GM12878 (cell line): Measurements from ENCODE around the gene IGF1R. TPM values are rescaled to one million over a fixed set of nuclear protein-coding genes. Genes with fewer than 3 reads are reported as not detected.

Source experiments
- ATAC-seq: fragments of 200-7000 bp; cut with Tn5 transposase; 3 replicates; pipeline ENCODE4 v1.9.1; 2020; ENCODE audit warnings: mild to moderate bottlenecking, moderate library complexity
- BruUV-seq: library from RNA; stranded (reverse); fragments of 400-500 nt; replicated peaks from 2 replicates; lab custom pipeline; 2021; lab: Mats Ljungman, UMichigan
- CTCF ChIA-PET: fragments of 300-600 bp; sonication (Branson Sonifier 250); formaldehyde crosslinking; extraction: SDS; loops from one replicate; lab custom pipeline; 2021; ENCODE audit warnings: inconsistent platforms; lab: Yijun Ruan, JAX
- POLR2A ChIA-PET: fragments of 350-600 bp; formaldehyde crosslinking; extraction: SDS; loops from one replicate; lab custom pipeline; 2021; ENCODE audit warnings: inconsistent platforms; lab: Charles Lee
- RAD21 ChIA-PET: fragments of 300-600 bp; sonication (Branson Sonifier 250); formaldehyde crosslinking; loops from one replicate; lab custom pipeline; 2023; ENCODE audit warnings: antibody characterized with exemption; ENCODE audit not compliant: unreplicated experiment; lab: Charles Lee
- SMC1A ChIA-PET: fragments of 300-600 bp; sonication (Branson Sonifier 250); formaldehyde crosslinking; loops from one replicate; lab custom pipeline; 2023; ENCODE audit not compliant: unreplicated experiment, uncharacterized antibody; lab: Charles Lee
- DNase-seq: peaks from one replicate; pipeline ENCODE4 v3.0.0-alpha.2; 2011; ENCODE audit warnings: low read depth, low spot score
- FAIRE-seq: peaks from 3 replicates; lab custom pipeline; 2011; peaks lifted over from hg19 to GRCh38; lab: Jason Lieb, UNC
- H2AFZ ChIP-seq: 2 replicates; pipeline ENCODE4 v1.6.0; 2011; ENCODE audit warnings: low read depth, low read length, control low read depth; ENCODE audit not compliant: control insufficient read depth
- H3K27ac ChIP-seq: 2 replicates; pipeline ENCODE4 v1.5.1; 2011; ENCODE audit warnings: control low read depth; ENCODE audit not compliant: control insufficient read depth, insufficient read depth
- H3K27me3 ChIP-seq, 2 experiments: replicated peaks in 1 of 2; 2 replicates each; pipeline versions ENCODE4 v1.6.0 to v1.6.1; 2011; ENCODE audit warnings: low read length in 1 of 2; ENCODE audit not compliant: control insufficient read depth in 2 of 2, insufficient read depth in 2 of 2
- H3K36me3 ChIP-seq, 2 experiments: 2 replicates each; pipeline ENCODE4 v1.5.1; 2011; ENCODE audit warnings: low read length in 1 of 2; ENCODE audit not compliant: control insufficient read depth in 2 of 2, insufficient read depth in 2 of 2
- H3K4me1 ChIP-seq: 2 replicates; pipeline ENCODE4 v1.6.1; 2011; ENCODE audit warnings: mild to moderate bottlenecking, low read length, moderate library complexity, mixed read lengths; ENCODE audit not compliant: control insufficient read depth, insufficient read depth
- H3K4me2 ChIP-seq: 2 replicates; pipeline ENCODE4 v1.6.0; 2011; ENCODE audit warnings: control low read depth; ENCODE audit not compliant: control insufficient read depth, insufficient read depth
- H3K4me3 ChIP-seq: fragments of 200-600 bp; sonication (generic); 2 replicates; pipeline ENCODE4 v1.5.1; 2016
- H3K79me2 ChIP-seq: 2 replicates; pipeline ENCODE4 v1.6.0; 2011; ENCODE audit warnings: low read length; ENCODE audit not compliant: control insufficient read depth, insufficient read depth
- H3K9ac ChIP-seq: 2 replicates; pipeline ENCODE4 v1.8.0; 2011; ENCODE audit warnings: low read length, control low read depth, mixed read lengths; ENCODE audit not compliant: control insufficient read depth, insufficient read depth
- H3K9me3 ChIP-seq: replicated peaks from 3 replicates; pipeline ENCODE4 v1.5.1; 2011; ENCODE audit warnings: mild to moderate bottlenecking, low read length; ENCODE audit not compliant: control insufficient read depth, insufficient read depth
- H4K20me1 ChIP-seq: 2 replicates; pipeline ENCODE4 v1.6.0; 2011; ENCODE audit not compliant: control insufficient read depth, insufficient read depth
- ATF7 ChIP-seq: fragments of 450-650 bp; IDR thresholded peaks from 2 replicates; pipeline ENCODE4 v1.6.1; 2016; ENCODE audit warnings: low read depth, mild to moderate bottlenecking
- CBX5 ChIP-seq: sonication (generic); IDR thresholded peaks from 2 replicates; pipeline ENCODE4 v1.6.1; 2016; ENCODE audit warnings: low read depth, moderate library complexity, mild to moderate bottlenecking, inconsistent platforms
- CREB1 ChIP-seq: IDR thresholded peaks from 2 replicates; pipeline ENCODE4 v1.6.1; 2012; ENCODE audit warnings: low read depth, mild to moderate bottlenecking, inconsistent platforms
- FOS ChIP-seq: IDR thresholded peaks from 3 replicates; pipeline ENCODE4 v1.6.1; 2011; ENCODE audit warnings: borderline replicate concordance; ENCODE audit not compliant: insufficient read length; ENCODE audit errors: extremely low read depth
- IKZF2 ChIP-seq, 2 experiments: fragments of 450-650 bp; IDR thresholded peaks; 2 replicates each; pipeline ENCODE4 v1.6.1; 2017; ENCODE audit warnings: mild to moderate bottlenecking in 2 of 2, moderate library complexity in 2 of 2
- RAD21 ChIP-seq: IDR thresholded peaks from 2 replicates; pipeline ENCODE4 v1.6.1; 2011; ENCODE audit warnings: mild to moderate bottlenecking, low read depth, low read length, moderate library complexity; ENCODE audit not compliant: insufficient read depth
- RFX5 ChIP-seq: IDR thresholded peaks from 2 replicates; pipeline ENCODE4 v1.6.1; 2011; ENCODE audit warnings: low read depth, low read length, improper control_type of control experiment
- SMAD5 ChIP-seq: IDR thresholded peaks from 2 replicates; pipeline ENCODE4 v1.6.1; 2016; ENCODE audit warnings: antibody characterized with exemption, low read depth
- SPI1 ChIP-seq: IDR thresholded peaks from 2 replicates; pipeline ENCODE4 v1.6.1; 2011; ENCODE audit warnings: low read depth, mild to moderate bottlenecking, low read length, moderate library complexity, borderline replicate concordance; ENCODE audit not compliant: insufficient read depth
- SUZ12 ChIP-seq: fragments of 200-600 bp; sonication (generic); IDR thresholded peaks from one replicate; pipeline ENCODE4 v1.6.1; 2018; ENCODE audit warnings: antibody characterized with exemption, mild to moderate bottlenecking; ENCODE audit not compliant: unreplicated experiment
- ZBED1 ChIP-seq: IDR thresholded peaks from 2 replicates; pipeline ENCODE4 v1.6.1; 2016; ENCODE audit warnings: borderline replicate concordance
- ZNF622 ChIP-seq: fragments of 450-650 bp; IDR thresholded peaks from 2 replicates; pipeline ENCODE4 v1.6.1; 2017; ENCODE audit warnings: mild to moderate bottlenecking, inconsistent platforms
- WGBS: methylation state at CpG from one replicate; pipeline ENCODE4 v1.1.6; 2016; ENCODE audit warnings: low lambda C conversion rate; ENCODE audit not compliant: insufficient replicate concordance, insufficient coverage; ENCODE audit errors: missing lambda C conversion rate; 5-methylcytosine and 5-hydroxymethylcytosine counted together
- in situ Hi-C: fragments of 300-500 bp; cut with MboI; formaldehyde crosslinking; loops from 9 replicates; pipeline ENCODE4 v1.14.3; 2018; ENCODE audit warnings: mixed read lengths
- intact Hi-C: fragments of 100-400 bp; cut with micrococcal nuclease; formaldehyde crosslinking; loops from one replicate; pipeline ENCODE4 v1.14.2; 2022; ENCODE audit not compliant: unreplicated experiment
- polyA plus RNA-seq, 11 experiments: library from polyadenylated mRNA; depleted of rRNA in 4 of 11; unstranded in 6 of 11; stranded (reverse) in 5 of 11; fragments of >200 nt; fragmentation: Nextera tagmentation in 4 of 11; fragmentation: Illumina TruSeq in 1 of 11; extraction: Ambion mirVana in 4 of 11; extraction: Trizol in 1 of 11; gene quantifications; 1 replicate in 1 of 11; 2 replicates in 10 of 11; pipeline versions ENCODE4 v1.2.1 to v1.2.3, GENCODE V29; 2011 to 2016; ENCODE audit warnings: inconsistent platforms in 2 of 11, missing spikeins in 2 of 11, low read depth in 1 of 11
- total RNA-seq, 4 experiments: library from RNA; depleted of rRNA in 3 of 4; stranded (reverse); fragments of >200 nt in 3 of 4; fragmentation: Illumina TruSeq in 1 of 4; extraction: Trizol in 1 of 4; gene quantifications; 2 replicates each; pipeline versions ENCODE4 v1.2.1 to v1.2.3, GENCODE V29; 2013 to 2021
- TF ChIP-seq, protein P1 (sequence below): fragments of 150-350 bp; IDR thresholded peaks from 2 replicates; pipeline ENCODE4 v1.6.1; 2016; ENCODE audit warnings: low read depth, low read length

IGF1R gene
- total and polyA plus RNA-seq, 10 of the 15 experiments (the other 5 are each of a cell fraction or from before 2014, with no cell fraction given): 0.03 to 2.7 (median 0.66) TPM

DNA sequence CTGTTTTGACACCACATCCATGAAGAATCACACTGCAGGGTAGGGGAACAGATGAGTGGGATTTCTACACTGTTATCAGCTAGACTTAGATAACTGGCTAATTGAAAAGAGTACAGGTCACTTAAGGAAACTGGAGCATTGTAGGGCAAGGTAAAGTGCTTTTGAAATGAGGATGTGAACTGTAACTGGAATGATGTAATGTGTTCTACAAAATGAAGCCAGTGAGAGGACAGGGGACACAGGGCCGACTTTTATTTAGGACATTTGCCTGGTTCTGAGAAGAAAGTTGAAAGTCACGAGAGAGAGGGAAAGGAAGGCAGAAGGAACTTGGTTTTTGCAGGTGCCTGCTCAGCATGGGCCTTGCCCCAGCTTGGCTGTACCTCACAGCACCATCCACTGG is 50.5 kb downstream of the IGF1R start:
- DNase-seq: no peak
- no peak overlapping the region for H2AFZ ChIP-seq
- ChIA-PET POLR2A (no interaction called here), CTCF (no interaction called here), RAD21 (no interaction called here), SMC1A (no interaction called here)
- H3K4me3 ChIP-seq: no peak overlapping the region
- peak; percentile 24 for ATAC-seq
- FAIRE-seq: no peak
- no peaks in the 10 kb centered on the region for H4K20me1 ChIP-seq
- no peak overlapping the region for H3K4me2 ChIP-seq
- no peaks in the 10 kb centered on the region for H3K36me3 ChIP-seq
- WGBS: 0% methylated on average over 2 of the region's 2 CpGs
- BruUV-seq: no TSS peak
- no peak for TF ChIP-seq SMAD5
- H3K27me3 ChIP-seq: no peaks in the 10 kb centered on the region
- H3K9me3 ChIP-seq: no peaks in the 10 kb centered on the region
- H3K4me1 ChIP-seq: no peaks in the 10 kb centered on the region
- in situ Hi-C loops (no loop called here), intact Hi-C loops (no loop called here)
- H3K79me2 ChIP-seq: no peaks in the 10 kb centered on the region
- H3K9ac ChIP-seq: no peak overlapping the region
- H3K27ac ChIP-seq: no peak overlapping the region

DNA sequence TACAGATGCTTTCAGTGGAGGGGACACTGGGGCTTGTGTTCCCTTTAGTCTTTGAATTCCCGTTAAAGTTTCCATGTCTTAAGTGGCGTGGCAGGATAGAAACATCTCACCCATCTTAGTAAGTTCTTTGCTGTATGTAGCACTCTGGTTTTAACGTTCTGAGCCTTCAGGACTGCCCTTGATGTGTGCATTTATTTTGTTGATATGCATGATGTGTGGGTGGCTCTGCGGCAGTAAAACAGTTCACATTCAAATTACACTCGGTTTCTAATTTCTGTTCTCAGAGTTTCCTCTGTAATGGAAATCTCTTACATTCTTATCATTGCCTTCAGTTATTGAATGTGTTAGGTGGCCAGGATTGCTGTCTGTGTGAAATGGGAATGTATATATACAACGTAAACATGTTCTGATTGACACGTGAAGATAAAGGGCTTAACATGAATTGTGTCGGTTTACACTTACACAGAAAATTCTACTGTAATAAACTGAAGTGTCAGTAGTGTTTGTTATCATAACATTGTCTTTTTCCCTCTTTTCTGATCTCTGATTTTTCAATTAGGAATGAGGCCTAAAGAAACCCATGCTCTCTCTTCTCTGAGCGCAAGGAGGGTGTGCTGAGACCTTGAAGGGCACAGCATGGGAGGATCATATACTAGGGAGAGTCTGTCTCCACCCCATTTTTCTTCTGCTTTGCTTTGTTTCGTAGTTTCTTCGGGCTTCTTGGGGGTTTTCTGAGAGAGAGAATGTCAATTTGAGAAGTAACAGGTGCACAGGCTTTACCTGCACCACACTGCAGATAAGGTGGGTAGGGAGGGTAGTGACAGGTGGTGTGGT is 51.5 kb downstream of the IGF1R start:
- H3K79me2 ChIP-seq: no peaks in the 10 kb centered on the region
- no peaks in the 10 kb centered on the region for H3K36me3 ChIP-seq
- ATAC-seq (no peak), FAIRE-seq (no peak), DNase-seq (no peak)
- ChIA-PET POLR2A (no interaction called here), RAD21 (no interaction called here), CTCF (no interaction called here), SMC1A (no interaction called here)
- BruUV-seq: no TSS peak
- no peaks in the 10 kb centered on the region for H4K20me1 ChIP-seq
- H3K9me3 ChIP-seq: no peaks in the 10 kb centered on the region
- no peak overlapping the region for H2AFZ ChIP-seq
- no peak overlapping the region for H3K4me2 ChIP-seq
- WGBS: 29% methylated on average over 11 of the region's 11 CpGs
- H3K4me1 ChIP-seq: no peaks in the 10 kb centered on the region
- no peak overlapping the region for H3K9ac ChIP-seq
- no peak overlapping the region for H3K27ac ChIP-seq
- no peak overlapping the region for H3K4me3 ChIP-seq
- in situ Hi-C loops: no loop called here
- intact Hi-C loops: no loop called here
- no peaks in the 10 kb centered on the region for H3K27me3 ChIP-seq
- no peak for TF ChIP-seq RFX5
- no peak for TF ChIP-seq CBX5
- no peak for TF ChIP-seq IKZF2 (IDR thresholded peaks at IDR 0.05)
- no peak for TF ChIP-seq ZNF622
- TF ChIP-seq FOS: no peak
- no peak for TF ChIP-seq RAD21
- no peak for TF ChIP-seq CREB1
- TF ChIP-seq ATF7: no peak
- TF ChIP-seq SUZ12: no peak
- TF ChIP-seq ZBED1: no peak
- TF ChIP-seq SPI1: no peak
- TF ChIP-seq, protein P1, sequence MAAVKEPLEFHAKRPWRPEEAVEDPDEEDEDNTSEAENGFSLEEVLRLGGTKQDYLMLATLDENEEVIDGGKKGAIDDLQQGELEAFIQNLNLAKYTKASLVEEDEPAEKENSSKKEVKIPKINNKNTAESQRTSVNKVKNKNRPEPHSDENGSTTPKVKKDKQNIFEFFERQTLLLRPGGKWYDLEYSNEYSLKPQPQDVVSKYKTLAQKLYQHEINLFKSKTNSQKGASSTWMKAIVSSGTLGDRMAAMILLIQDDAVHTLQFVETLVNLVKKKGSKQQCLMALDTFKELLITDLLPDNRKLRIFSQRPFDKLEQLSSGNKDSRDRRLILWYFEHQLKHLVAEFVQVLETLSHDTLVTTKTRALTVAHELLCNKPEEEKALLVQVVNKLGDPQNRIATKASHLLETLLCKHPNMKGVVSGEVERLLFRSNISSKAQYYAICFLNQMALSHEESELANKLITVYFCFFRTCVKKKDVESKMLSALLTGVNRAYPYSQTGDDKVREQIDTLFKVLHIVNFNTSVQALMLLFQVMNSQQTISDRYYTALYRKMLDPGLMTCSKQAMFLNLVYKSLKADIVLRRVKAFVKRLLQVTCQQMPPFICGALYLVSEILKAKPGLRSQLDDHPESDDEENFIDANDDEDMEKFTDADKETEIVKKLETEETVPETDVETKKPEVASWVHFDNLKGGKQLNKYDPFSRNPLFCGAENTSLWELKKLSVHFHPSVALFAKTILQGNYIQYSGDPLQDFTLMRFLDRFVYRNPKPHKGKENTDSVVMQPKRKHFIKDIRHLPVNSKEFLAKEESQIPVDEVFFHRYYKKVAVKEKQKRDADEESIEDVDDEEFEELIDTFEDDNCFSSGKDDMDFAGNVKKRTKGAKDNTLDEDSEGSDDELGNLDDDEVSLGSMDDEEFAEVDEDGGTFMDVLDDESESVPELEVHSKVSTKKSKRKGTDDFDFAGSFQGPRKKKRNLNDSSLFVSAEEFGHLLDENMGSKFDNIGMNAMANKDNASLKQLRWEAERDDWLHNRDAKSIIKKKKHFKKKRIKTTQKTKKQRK: no peak
